ENCODE data around the gene ARF6. TPM values are rescaled to one million over a fixed set of nuclear protein-coding genes. Genes with fewer than 3 reads are reported as not detected.
"Not testable (repeated sequence)": the region's sequence is repeated elsewhere in the genome, so short reads cannot be mapped to it uniquely, and the experiment has no call there.

ARF6 gene
- total and polyA plus RNA-seq, 4 donors, result 23.7 to 43.9 (median 36.0) TPM

DNA sequence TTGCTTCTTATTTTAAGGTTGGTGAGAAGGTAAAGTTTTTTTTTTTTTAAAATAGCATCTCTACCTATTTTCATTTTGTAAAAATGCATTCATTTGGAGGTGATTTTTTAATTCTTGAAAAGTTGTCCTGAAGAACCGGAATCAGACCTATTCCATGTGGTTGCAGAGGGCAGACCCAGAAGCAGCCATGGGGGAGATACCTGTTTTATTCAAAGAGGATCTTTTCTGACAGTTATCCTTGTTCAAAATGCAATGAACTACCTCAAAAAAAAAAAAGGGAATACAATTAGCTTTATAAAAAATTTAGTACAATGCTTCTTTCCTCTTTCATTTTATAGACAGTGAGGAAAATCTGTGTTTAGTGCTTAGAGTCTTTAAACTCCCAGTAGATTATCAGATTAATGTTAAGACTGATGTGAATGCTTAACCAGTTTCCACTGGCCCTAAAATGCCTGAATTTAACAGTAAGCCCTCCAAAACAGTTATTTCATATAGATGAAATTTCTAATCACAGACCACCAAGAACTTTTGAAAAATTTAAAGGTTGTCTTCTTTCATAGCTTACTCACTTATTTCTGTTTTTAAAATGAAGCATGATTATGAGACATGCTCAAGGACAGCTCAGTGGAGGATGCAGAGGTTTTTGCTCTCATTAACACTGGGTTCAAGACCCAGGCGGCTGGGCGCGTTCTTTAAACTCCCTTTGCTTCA is 31.7 kb upstream of the ARF6 start:
- 0% methylated on average over 3 of the region's 4 CpGs for WGBS (ENCODE audit: insufficient coverage)
- no peak for DNase-seq (ENCODE audit: low read depth in 4 of 6, low spot score in 6 of 6)

DNA sequence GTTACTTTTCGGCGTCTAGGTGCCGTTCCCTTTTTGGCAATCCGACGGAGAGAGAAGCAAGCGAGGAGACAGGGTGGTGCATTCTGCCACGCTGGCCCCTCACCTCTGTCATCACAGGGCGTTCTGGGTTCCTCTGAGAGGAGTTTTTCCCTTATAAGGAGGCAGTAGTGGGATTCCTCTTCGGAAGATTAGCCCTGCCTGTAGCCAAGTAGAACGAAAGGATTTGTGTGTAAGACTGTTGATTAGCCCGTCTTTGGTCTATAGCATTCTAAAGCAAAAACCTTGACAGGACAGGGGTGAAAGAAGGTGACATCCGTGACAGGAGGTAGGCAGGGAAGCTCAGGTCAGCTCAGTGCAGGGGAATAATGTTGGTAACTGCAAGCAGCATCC is 31.2 kb upstream of the ARF6 start:
- H3K4me3 ChIP-seq (ENCODE audit: low read depth, low read length), result peak overlapping the region; percentile 95
- DNase-seq (ENCODE audit: low read depth in 4 of 6, low spot score in 6 of 6), result peak in 2 of 6 donors; percentile 57 to 80

More for the DNA sequence above, 31.7 kb upstream of the ARF6 start:
- peak overlapping the region; percentile 99 for H3K27ac ChIP-seq (ENCODE audit: low read depth, low read length)
- H3K27me3 ChIP-seq (ENCODE audit: control insufficient read depth, insufficient read depth, low read length), result no peaks in the 10 kb centered on the region
- no peaks in the 10 kb centered on the region for H3K9me3 ChIP-seq (ENCODE audit: control insufficient read depth, insufficient read depth, low read length)
- H3K36me3 ChIP-seq (ENCODE audit: control insufficient read depth, insufficient read depth, low read length), result no peaks in the 10 kb centered on the region
- H3K4me1 ChIP-seq (ENCODE audit: control insufficient read depth, insufficient read depth, low read length), result no peaks in the 10 kb centered on the region
- H3K4me3 ChIP-seq (ENCODE audit: low read depth, low read length), result peak overlapping the region; percentile 95

DNA sequence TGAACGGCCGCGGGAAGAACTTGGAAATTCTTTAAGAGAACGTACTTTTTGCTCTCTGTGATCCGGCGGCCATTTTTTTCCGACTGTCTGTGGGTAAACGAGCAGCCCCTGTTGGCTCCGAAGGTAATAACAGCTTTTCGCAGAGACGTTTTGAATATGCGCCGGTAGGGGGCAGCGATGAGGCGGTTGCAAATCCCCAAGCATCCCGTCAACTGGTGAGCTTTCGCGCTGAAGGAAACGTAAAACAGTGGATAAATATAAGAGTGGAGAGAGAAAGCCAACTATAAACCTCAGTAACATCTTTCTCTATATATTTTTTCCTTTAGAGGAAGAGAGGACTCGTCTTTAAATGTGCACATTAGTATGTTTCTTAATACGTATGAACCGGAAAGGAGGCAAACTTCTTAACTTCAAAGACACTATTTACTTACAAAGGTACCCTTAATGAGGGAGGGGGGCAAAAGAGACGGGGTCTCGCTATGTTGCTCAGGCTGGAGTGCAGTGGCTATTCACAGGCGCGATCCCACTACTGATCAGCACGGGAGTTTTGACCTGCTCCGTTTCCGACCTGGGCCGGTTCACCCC is 30.7 kb upstream of the ARF6 start:
- H3K4me1 ChIP-seq (ENCODE audit: control insufficient read depth, insufficient read depth, low read length), result peaks cover 2% of the 10 kb centered on the region
- no peaks in the 10 kb centered on the region for H3K27me3 ChIP-seq (ENCODE audit: control insufficient read depth, insufficient read depth, low read length)
- peak overlapping the region; percentile 95 for H3K4me3 ChIP-seq (ENCODE audit: low read depth, low read length)
- no peaks in the 10 kb centered on the region for H3K9me3 ChIP-seq (ENCODE audit: control insufficient read depth, insufficient read depth, low read length)
- peak overlapping the region; percentile 99 for H3K27ac ChIP-seq (ENCODE audit: low read depth, low read length)
- DNase-seq (ENCODE audit: low read depth in 4 of 6, low spot score in 6 of 6), result peak in 5 of 6 donors; percentile 81 to 97 (median 91)
- no peaks in the 10 kb centered on the region for H3K36me3 ChIP-seq (ENCODE audit: control insufficient read depth, insufficient read depth, low read length)
- under 1% methylated on average over 11 of the region's 30 CpGs for WGBS (ENCODE audit: insufficient coverage)

More for the DNA sequence above, 31.2 kb upstream of the ARF6 start:
- 0% methylated on average over 9 of the region's 12 CpGs for WGBS (ENCODE audit: insufficient coverage)
- Histone ChIP-seq H3K27me3 (ENCODE audit: control insufficient read depth, insufficient read depth, low read length) (no peaks in the 10 kb centered on the region), H3K4me1 (ENCODE audit: control insufficient read depth, insufficient read depth, low read length) (no peaks in the 10 kb centered on the region), H3K36me3 (ENCODE audit: control insufficient read depth, insufficient read depth, low read length) (no peaks in the 10 kb centered on the region), H3K27ac (ENCODE audit: low read depth, low read length) (peak overlapping the region; percentile 99), H3K9me3 (ENCODE audit: control insufficient read depth, insufficient read depth, low read length) (no peaks in the 10 kb centered on the region)

DNA sequence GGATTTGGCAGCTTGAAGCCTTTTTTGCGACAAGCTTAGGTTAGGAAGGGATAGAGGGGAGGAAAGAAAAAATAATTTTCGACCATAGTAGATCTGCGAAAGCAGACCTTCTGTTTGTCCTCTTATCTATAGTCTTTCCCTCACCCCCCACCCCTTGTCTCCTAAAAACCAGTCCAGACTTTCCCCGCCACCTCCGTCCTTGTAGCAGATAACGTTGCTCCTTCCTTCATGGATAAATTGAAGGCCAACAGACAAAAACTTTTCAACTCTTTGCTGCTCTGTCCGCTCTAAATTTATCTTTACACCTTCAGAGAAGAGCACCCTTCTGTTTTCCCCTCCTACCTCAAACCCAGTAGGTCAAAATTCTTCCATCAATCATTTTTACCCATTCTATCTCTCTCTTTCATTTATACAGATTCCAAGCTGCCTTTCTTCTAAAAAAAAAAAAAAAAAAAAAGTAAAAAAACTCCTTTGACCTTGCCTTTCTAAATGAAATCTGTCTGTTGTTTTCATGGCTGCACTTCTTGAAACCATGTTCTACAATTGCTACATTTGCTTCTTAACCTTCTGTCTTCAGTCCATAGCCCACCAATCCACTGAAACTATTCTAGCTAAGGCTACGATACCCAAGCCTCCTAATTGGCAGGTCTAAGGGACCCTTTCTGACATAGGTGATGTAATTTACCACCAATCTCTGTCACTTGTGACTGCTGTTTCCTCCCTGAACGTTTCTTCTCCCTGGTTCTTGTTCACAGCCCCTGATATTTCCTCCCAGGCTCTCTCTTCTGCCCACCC is 29.2 kb upstream of the ARF6 start:
- H3K36me3 ChIP-seq (ENCODE audit: control insufficient read depth, insufficient read depth, low read length), result no peaks in the 10 kb centered on the region
- no peaks in the 10 kb centered on the region for H3K9me3 ChIP-seq (ENCODE audit: control insufficient read depth, insufficient read depth, low read length)
- H3K27me3 ChIP-seq (ENCODE audit: control insufficient read depth, insufficient read depth, low read length), result no peaks in the 10 kb centered on the region
- no peak for DNase-seq (ENCODE audit: low read depth in 4 of 6, low spot score in 6 of 6)
- 22% methylated on average over 8 of the region's 9 CpGs for WGBS (ENCODE audit: insufficient coverage)
- H3K27ac ChIP-seq (ENCODE audit: low read depth, low read length), result peak overlapping the region; percentile 99
- H3K4me3 ChIP-seq (ENCODE audit: low read depth, low read length), result peak overlapping the region; percentile 95
- H3K4me1 ChIP-seq (ENCODE audit: control insufficient read depth, insufficient read depth, low read length), result peaks cover 9% of the 10 kb centered on the region

DNA sequence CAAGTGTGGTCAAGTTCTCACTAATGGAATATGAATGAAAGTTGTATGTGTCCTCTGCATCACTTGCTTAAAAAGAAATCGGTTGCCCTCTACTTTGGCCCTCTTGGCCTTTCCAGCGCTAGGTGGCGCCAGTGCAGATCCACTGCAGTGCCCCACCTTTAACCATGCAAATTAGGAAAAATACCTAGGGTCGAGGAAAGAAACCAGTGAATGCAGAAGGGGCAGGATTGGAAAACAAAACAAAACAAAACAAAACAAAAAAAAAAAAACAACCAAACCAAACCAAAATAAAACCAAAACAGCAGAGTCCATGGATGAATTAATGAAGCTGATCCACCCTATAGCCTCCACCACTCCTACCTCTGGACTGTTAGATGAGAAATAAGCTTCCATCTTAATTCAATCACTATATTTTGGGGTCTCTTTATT is 27.4 kb upstream of the ARF6 start:
- H3K4me3 ChIP-seq (ENCODE audit: low read depth, low read length), result no peak overlapping the region
- no peaks in the 10 kb centered on the region for H3K36me3 ChIP-seq (ENCODE audit: control insufficient read depth, insufficient read depth, low read length)
- WGBS (ENCODE audit: insufficient coverage), result 0% methylated on average over 2 of the region's 4 CpGs
- peaks cover 12% of the 10 kb centered on the region for H3K4me1 ChIP-seq (ENCODE audit: control insufficient read depth, insufficient read depth, low read length)
- H3K27ac ChIP-seq (ENCODE audit: low read depth, low read length), result no peak overlapping the region
- peak in 2 of 6 donors; percentile 79 to 81 for DNase-seq (ENCODE audit: low read depth in 4 of 6, low spot score in 6 of 6)
- no peaks in the 10 kb centered on the region for H3K9me3 ChIP-seq (ENCODE audit: control insufficient read depth, insufficient read depth, low read length)
- H3K27me3 ChIP-seq (ENCODE audit: control insufficient read depth, insufficient read depth, low read length), result no peaks in the 10 kb centered on the region

DNA sequence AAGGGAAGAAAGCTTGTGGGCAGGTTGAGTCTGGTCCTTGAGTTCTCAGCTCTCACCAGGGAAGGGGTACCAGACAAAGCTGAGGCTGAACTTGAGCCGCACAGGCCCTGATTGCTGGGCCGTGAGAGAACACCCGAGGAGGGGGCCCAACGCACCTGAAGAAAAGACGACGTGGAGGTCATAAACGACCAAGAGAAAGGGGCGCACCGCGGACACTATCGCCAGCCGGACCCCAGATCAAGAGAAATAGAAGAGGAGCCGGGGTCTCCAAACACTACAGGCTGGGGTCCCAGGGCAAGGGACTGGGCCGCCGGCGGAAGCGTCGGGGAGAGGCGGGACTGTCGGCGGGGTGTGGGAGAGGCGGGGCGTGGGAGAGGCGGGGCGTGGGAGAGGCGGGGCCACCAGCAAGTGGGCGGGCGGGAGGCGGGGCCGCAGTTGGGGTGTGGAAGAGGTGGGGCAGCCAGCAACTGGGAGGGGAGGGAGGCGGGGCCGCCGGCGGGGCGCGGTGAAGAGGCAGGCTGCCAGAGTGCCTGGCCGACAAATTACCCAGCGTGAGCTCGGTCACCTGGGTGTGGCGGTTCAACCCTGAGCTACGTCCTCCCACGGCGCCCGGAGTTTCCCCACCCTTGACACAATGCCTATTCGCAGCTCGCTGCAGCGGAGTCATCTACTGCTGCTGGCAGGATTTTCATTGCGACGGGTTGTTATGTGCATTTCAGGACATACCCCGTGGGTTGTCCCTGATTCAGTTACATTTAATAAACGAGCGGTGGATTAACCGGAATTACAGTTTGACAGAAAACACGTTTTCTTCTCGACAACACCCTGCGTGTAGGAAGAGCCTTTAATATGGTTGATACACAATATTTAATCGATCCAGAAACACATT is 24.8 kb upstream of the ARF6 start:
- H3K36me3 ChIP-seq (ENCODE audit: control insufficient read depth, insufficient read depth, low read length), result no peaks in the 10 kb centered on the region

DNA sequence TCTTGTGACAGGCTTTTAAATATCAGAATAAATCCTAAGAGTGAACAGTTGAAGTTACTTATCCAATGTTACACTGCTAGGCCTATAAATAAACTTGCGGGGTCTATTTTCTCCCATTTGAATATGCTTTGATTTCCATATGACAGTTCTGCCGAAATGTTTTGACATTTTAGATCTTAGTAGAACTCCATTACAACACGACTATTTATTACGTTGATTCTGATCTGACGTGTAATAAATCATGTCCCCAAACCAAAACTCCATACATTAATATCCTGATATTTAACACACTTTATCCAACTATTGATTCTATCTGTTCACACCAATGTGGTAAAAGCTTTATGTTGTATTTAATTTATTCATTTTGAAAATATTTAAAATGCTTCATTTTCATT is 24.2 kb upstream of the ARF6 start:
- peak overlapping the region; percentile 85 for H3K4me3 ChIP-seq (ENCODE audit: low read depth, low read length)
- H3K27ac ChIP-seq (ENCODE audit: low read depth, low read length), result peak overlapping the region; percentile 95
- no CpG with 5 or more reads among the region's 5 CpGs for WGBS (ENCODE audit: insufficient coverage)
- H3K9me3 ChIP-seq (ENCODE audit: control insufficient read depth, insufficient read depth, low read length), result no peaks in the 10 kb centered on the region
- H3K27me3 ChIP-seq (ENCODE audit: control insufficient read depth, insufficient read depth, low read length), result no peaks in the 10 kb centered on the region
- no peak for DNase-seq (ENCODE audit: low read depth in 4 of 6, low spot score in 6 of 6)
- H3K36me3 ChIP-seq (ENCODE audit: control insufficient read depth, insufficient read depth, low read length), result no peaks in the 10 kb centered on the region
- H3K4me1 ChIP-seq (ENCODE audit: control insufficient read depth, insufficient read depth, low read length), result peaks cover 12% of the 10 kb centered on the region

More for the DNA sequence above, 24.8 kb upstream of the ARF6 start:
- DNase-seq (ENCODE audit: low read depth in 4 of 6, low spot score in 6 of 6), result peak in 5 of 6 donors; percentile 71 to 96 (median 80)
- no peaks in the 10 kb centered on the region for H3K9me3 ChIP-seq (ENCODE audit: control insufficient read depth, insufficient read depth, low read length)
- H3K4me1 ChIP-seq (ENCODE audit: control insufficient read depth, insufficient read depth, low read length), result peaks cover 12% of the 10 kb centered on the region
- H3K27ac ChIP-seq (ENCODE audit: low read depth, low read length), result peak overlapping the region; percentile 95
- H3K27me3 ChIP-seq (ENCODE audit: control insufficient read depth, insufficient read depth, low read length), result no peaks in the 10 kb centered on the region
- WGBS (ENCODE audit: insufficient coverage), result under 1% methylated on average over 42 of the region's 57 CpGs
- H3K4me3 ChIP-seq (ENCODE audit: low read depth, low read length), result peak overlapping the region; percentile 85

DNA sequence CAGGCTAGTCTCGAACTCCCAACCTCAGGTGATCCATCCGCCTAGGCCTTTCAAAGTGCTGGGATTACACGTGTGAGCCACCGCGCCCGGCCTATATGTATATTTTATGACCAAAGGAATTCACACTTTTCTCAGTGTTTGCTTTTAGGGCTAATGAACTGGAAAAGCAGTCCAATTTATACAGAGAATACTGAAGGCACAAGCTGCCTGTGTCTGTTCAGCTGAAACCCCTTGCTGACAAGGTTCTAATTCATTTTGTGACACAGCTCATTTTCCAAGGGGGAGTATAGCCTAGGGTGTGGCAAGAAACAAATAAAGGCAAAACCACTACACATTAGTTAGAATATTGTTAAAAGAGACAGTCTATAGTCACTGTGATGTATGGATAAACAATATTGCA is 22.0 kb upstream of the ARF6 start:
- no peaks in the 10 kb centered on the region for H3K36me3 ChIP-seq (ENCODE audit: control insufficient read depth, insufficient read depth, low read length)
- no peak for DNase-seq (ENCODE audit: low read depth in 4 of 6, low spot score in 6 of 6)
- WGBS (ENCODE audit: insufficient coverage), result 40% methylated on average over 1 of the region's 6 CpGs

DNA sequence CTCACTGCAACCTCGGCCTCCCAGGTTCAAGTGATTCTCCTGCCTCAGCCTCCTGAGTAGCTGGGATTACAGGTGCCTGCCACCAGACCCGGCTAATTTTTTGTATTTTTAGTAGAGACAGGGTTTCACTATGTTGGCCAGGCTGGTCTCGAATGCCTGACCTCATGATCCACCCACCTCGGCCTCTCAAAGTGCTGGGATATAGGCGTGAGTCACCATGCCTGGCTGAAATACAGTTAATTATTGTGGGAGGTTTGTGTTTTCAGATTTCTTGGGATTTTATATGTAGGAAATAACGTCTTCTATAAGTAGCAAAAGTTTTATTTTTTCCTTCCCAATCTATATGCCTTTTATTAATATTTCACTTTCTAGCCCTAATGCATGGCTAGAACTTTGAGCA is 19.3 kb upstream of the ARF6 start:
- H3K27me3 ChIP-seq (ENCODE audit: control insufficient read depth, insufficient read depth, low read length); H3K4me3 ChIP-seq (ENCODE audit: low read depth, low read length); H3K36me3 ChIP-seq (ENCODE audit: control insufficient read depth, insufficient read depth, low read length); DNase-seq (ENCODE audit: low read depth in 4 of 6, low spot score in 6 of 6); H3K4me1 ChIP-seq (ENCODE audit: control insufficient read depth, insufficient read depth, low read length); H3K9me3 ChIP-seq (ENCODE audit: control insufficient read depth, insufficient read depth, low read length); H3K27ac ChIP-seq (ENCODE audit: low read depth, low read length): not testable (repeated sequence)
- 90% methylated on average over 3 of the region's 6 CpGs for WGBS (ENCODE audit: insufficient coverage)

More for the DNA sequence above, 22.0 kb upstream of the ARF6 start:
- Histone ChIP-seq H3K27ac (ENCODE audit: low read depth, low read length) (no peak overlapping the region), H3K4me3 (ENCODE audit: low read depth, low read length) (no peak overlapping the region), H3K9me3 (ENCODE audit: control insufficient read depth, insufficient read depth, low read length) (no peaks in the 10 kb centered on the region), H3K27me3 (ENCODE audit: control insufficient read depth, insufficient read depth, low read length) (no peaks in the 10 kb centered on the region), H3K4me1 (ENCODE audit: control insufficient read depth, insufficient read depth, low read length) (peaks cover 12% of the 10 kb centered on the region)
